Peyer's patch (tissue), 4 donors: Measurements from ENCODE around the gene C19orf33. TPM values are rescaled to one million over a fixed set of nuclear protein-coding genes. Genes with fewer than 3 reads are reported as not detected.

Experiments used
- DNase-seq, 3 donors: peaks; one replicate each; pipeline ENCODE4 v3.0.0-alpha.2; 2017 to 2019
- H3K27ac ChIP-seq, 4 donors: fragments of 200-600 bp; sonication (generic); one replicate each; pipeline ENCODE4 v1.5.1; 2016 to 2019
- H3K27me3 ChIP-seq, 2 donors: fragments of 200-600 bp; sonication (generic); one replicate each; pipeline ENCODE4 v1.5.1; 2019
- H3K36me3 ChIP-seq, 3 donors: fragments of 200-600 bp; sonication (generic); one replicate each; pipeline ENCODE4 v1.5.1; 2016 to 2019
- H3K4me1 ChIP-seq, 4 donors: fragments of 200-600 bp; sonication (generic); one replicate each; pipeline ENCODE4 v1.5.1; 2016 to 2019
- H3K4me3 ChIP-seq, 4 donors: fragments of 200-600 bp; sonication (generic); 1 replicate in 3 of 4; 2 replicates in 1 of 4; pipeline ENCODE4 v1.5.1; 2016 to 2019; ENCODE audit warnings: mild to moderate bottlenecking in 1 of 4
- H3K9me3 ChIP-seq, 4 donors: fragments of 200-600 bp; sonication (generic); one replicate each; pipeline ENCODE4 v1.5.1; 2016 to 2019; ENCODE audit warnings: mild to moderate bottlenecking in 1 of 4
- CTCF ChIP-seq, 6 experiments: fragments of 450-650 bp in 4 of 6; fragments of 200-600 bp in 2 of 6; sonication (generic) in 1 of 6; IDR thresholded peaks; one replicate each; pipeline ENCODE4 v1.5.1; 2017 to 2019; ENCODE audit warnings: antibody characterized with exemption in 6 of 6, mild to moderate bottlenecking in 3 of 6, moderate library complexity in 1 of 6
- POLR2A ChIP-seq, 2 donors: fragments of 450-650 bp; IDR thresholded peaks; one replicate each; pipeline ENCODE4 v1.5.1; 2017; ENCODE audit warnings: antibody characterized with exemption in 2 of 2, mild to moderate bottlenecking in 2 of 2, moderate library complexity in 2 of 2
- total RNA-seq, 4 donors: library from RNA; depleted of rRNA; stranded (reverse); fragments of >200 nt; gene quantifications; one replicate each; pipeline ENCODE4 v1.1.0, GENCODE V29; 2016

The C19orf33 gene
- total RNA-seq, 4 donors from 2014 or later = 39.6 to 444 (median 348) TPM

GRCh38 chr19:38307076-38307475 lies 3.0 kb downstream of the C19orf33 start:
- no peaks in the 10 kb centered on the region for H3K27me3 ChIP-seq
- no peak overlapping the region for H3K27ac ChIP-seq
- H3K9me3 ChIP-seq = no peaks in the 10 kb centered on the region
- no peak for TF ChIP-seq POLR2A (IDR thresholded peaks at IDR 0.05)
- TF ChIP-seq CTCF (IDR thresholded peaks at IDR 0.05) = no peak
- DNase-seq = no peak
- H3K4me3 ChIP-seq = no peak overlapping the region
- peaks cover 0 to 20% (median 0%) of the 10 kb centered on the region in 3 donors for H3K36me3 ChIP-seq
- peaks cover 0 to 5% (median 0%) of the 10 kb centered on the region in 4 donors for H3K4me1 ChIP-seq

GRCh38 chr19:38307597-38307996 lies 3.5 kb downstream of the C19orf33 start:
- H3K27ac ChIP-seq = no peak overlapping the region
- H3K4me3 ChIP-seq = no peak overlapping the region
- no peaks in the 10 kb centered on the region for H3K4me1 ChIP-seq
- no peak for TF ChIP-seq CTCF (IDR thresholded peaks at IDR 0.05)
- TF ChIP-seq POLR2A (IDR thresholded peaks at IDR 0.05) = no peak
- H3K9me3 ChIP-seq = no peaks in the 10 kb centered on the region
- no peak for DNase-seq
- peaks cover 0 to 20% (median 0%) of the 10 kb centered on the region in 3 donors for H3K36me3 ChIP-seq
- H3K27me3 ChIP-seq = no peaks in the 10 kb centered on the region

- DNase-seq = no peak
- H3K36me3 ChIP-seq = peaks cover 0 to 20% (median 0%) of the 10 kb centered on the region in 3 donors
- H3K27me3 ChIP-seq = no peaks in the 10 kb centered on the region
- no peak for TF ChIP-seq CTCF (IDR thresholded peaks at IDR 0.05)
- no peak for TF ChIP-seq POLR2A (IDR thresholded peaks at IDR 0.05)
- H3K4me1 ChIP-seq = no peaks in the 10 kb centered on the region
- no peak overlapping the region for H3K4me3 ChIP-seq
- H3K9me3 ChIP-seq = no peaks in the 10 kb centered on the region
- H3K27ac ChIP-seq = no peak overlapping the region
Measured at GRCh38 chr19:38308006-38308766, 4.1 kb downstream of the C19orf33 start.

- H3K36me3 ChIP-seq = peaks cover 0 to 20% (median 0%) of the 10 kb centered on the region in 3 donors
Measured at GRCh38 chr19:38308926-38309614, 5.0 kb downstream of the C19orf33 start.

More at GRCh38 chr19:38308926-38309614, 5.0 kb downstream of the C19orf33 start:
- no peak for TF ChIP-seq CTCF (IDR thresholded peaks at IDR 0.05)
- no peak for TF ChIP-seq POLR2A (IDR thresholded peaks at IDR 0.05)
- DNase-seq = no peak
- no peak overlapping the region for H3K4me3 ChIP-seq
- no peaks in the 10 kb centered on the region for H3K4me1 ChIP-seq
- H3K9me3 ChIP-seq = no peaks in the 10 kb centered on the region
- H3K27me3 ChIP-seq = no peaks in the 10 kb centered on the region
- H3K27ac ChIP-seq = no peak overlapping the region
